Measurements from ENCODE around the gene EYA2.

DNA sequence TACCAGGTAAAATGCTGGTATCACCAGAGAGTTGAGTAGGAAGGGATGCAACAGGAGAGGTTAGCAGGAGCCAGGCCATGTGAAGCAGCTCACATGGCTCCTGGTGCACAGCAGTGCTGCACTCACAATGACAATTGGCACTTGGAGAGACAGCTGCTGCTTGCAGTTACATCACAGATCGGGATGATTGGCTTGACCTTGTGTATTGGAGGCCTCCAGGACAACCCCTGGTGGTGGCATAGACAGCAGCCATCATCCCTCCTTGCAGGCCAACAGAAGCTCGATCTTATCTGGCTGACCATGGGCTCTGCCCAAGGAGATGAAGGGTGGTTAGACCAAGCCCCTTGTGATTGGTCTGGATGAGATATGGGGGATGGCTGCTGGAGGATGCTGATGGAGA is 73.0 kb downstream of the EYA2 start:
- no peak for TF ChIP-seq LEF1 (IDR thresholded peaks at IDR 0.05; ENCODE audit: borderline replicate concordance)
- TF ChIP-seq FOXA1 (IDR thresholded peaks at IDR 0.05), result no peak
- no peak for TF ChIP-seq NFRKB (IDR thresholded peaks at IDR 0.05)
- TF ChIP-seq TARDBP (IDR thresholded peaks at IDR 0.05), result no peak
- TF ChIP-seq FOXK2 (IDR thresholded peaks at IDR 0.05), result no peak

Measured in HEK293T (cell line).